ENCODE data around the gene MRM3.

Gene MRM3

DNA sequence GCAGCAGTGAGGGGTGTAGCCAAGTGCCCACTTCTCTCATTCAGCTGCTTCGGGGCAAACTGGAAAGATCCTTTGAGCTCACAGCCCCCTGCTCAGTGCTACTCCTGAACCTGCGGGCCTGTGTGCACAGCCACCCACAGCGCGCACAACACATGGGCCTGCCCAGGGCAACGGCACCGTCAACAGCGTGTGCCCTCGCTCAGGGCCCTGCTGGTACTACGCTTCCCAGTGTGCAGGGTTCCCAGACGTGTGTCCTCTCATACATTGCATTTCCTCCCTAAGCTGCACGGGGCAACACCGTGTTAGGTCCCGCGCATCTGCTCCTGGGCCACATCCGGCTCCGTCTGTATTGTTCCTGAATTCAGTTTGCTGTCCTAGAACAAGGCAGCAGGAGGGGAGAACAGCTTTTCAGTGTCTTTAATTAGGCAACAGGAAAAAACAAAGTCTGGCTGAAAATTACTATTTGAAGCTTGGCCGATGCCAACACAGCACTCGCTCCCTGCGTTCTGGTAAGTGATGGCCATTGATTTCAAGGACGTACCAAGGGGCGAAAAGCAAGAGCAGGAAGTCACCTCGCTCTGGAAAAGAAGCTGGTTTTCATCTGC, 15.2 kb downstream of the MRM3 start:
- H3K27me3 ChIP-seq (ENCODE audit: insufficient read depth, poor library complexity, severe bottlenecking) = no peaks in the 10 kb centered on the region
- TF ChIP-seq SPI1 (IDR thresholded peaks at IDR 0.05; ENCODE audit: borderline replicate concordance, low read depth) (no peak), POLR2AphosphoS5 (IDR thresholded peaks at IDR 0.05; ENCODE audit: low read depth) (no peak), GABPA (IDR thresholded peaks at IDR 0.05; ENCODE audit: low read depth) (no peak)
- TF ChIP-seq, protein P1, sequence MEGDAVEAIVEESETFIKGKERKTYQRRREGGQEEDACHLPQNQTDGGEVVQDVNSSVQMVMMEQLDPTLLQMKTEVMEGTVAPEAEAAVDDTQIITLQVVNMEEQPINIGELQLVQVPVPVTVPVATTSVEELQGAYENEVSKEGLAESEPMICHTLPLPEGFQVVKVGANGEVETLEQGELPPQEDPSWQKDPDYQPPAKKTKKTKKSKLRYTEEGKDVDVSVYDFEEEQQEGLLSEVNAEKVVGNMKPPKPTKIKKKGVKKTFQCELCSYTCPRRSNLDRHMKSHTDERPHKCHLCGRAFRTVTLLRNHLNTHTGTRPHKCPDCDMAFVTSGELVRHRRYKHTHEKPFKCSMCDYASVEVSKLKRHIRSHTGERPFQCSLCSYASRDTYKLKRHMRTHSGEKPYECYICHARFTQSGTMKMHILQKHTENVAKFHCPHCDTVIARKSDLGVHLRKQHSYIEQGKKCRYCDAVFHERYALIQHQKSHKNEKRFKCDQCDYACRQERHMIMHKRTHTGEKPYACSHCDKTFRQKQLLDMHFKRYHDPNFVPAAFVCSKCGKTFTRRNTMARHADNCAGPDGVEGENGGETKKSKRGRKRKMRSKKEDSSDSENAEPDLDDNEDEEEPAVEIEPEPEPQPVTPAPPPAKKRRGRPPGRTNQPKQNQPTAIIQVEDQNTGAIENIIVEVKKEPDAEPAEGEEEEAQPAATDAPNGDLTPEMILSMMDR (IDR thresholded peaks at IDR 0.05; ENCODE audit: insufficient read depth, low read length) = no peak
- TF ChIP-seq, protein P2, sequence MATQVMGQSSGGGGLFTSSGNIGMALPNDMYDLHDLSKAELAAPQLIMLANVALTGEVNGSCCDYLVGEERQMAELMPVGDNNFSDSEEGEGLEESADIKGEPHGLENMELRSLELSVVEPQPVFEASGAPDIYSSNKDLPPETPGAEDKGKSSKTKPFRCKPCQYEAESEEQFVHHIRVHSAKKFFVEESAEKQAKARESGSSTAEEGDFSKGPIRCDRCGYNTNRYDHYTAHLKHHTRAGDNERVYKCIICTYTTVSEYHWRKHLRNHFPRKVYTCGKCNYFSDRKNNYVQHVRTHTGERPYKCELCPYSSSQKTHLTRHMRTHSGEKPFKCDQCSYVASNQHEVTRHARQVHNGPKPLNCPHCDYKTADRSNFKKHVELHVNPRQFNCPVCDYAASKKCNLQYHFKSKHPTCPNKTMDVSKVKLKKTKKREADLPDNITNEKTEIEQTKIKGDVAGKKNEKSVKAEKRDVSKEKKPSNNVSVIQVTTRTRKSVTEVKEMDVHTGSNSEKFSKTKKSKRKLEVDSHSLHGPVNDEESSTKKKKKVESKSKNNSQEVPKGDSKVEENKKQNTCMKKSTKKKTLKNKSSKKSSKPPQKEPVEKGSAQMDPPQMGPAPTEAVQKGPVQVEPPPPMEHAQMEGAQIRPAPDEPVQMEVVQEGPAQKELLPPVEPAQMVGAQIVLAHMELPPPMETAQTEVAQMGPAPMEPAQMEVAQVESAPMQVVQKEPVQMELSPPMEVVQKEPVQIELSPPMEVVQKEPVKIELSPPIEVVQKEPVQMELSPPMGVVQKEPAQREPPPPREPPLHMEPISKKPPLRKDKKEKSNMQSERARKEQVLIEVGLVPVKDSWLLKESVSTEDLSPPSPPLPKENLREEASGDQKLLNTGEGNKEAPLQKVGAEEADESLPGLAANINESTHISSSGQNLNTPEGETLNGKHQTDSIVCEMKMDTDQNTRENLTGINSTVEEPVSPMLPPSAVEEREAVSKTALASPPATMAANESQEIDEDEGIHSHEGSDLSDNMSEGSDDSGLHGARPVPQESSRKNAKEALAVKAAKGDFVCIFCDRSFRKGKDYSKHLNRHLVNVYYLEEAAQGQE (IDR thresholded peaks at IDR 0.05; ENCODE audit: insufficient replicate concordance, low read depth) = no peak
- H3K4me3 ChIP-seq (replicated peaks; ENCODE audit: insufficient read depth, low read length) = no peak overlapping the region
- no peak overlapping the region for H3K27ac ChIP-seq (replicated peaks)
- DNase-seq (ENCODE audit: low read depth in 1 of 2, low spot score in 1 of 2) = no peak

DNA sequence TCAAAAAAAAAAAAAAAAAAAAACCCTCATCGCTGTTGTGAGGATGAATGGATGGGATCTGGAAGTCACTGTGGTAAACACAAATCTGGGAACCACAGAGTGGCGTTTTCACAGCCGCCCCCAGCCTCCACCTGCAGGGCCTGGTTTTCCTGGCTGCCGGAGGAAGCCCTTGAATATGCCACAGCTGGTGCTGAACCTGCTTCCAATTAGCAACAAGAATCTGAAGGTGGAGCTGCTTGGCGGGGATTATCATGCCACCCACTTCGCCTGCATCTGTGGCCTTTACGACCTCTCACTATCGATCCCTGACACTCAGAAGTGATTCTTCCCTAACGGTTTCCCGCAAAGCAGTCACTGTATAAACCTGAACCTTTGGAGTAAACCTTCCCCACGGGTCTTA, 16.1 kb downstream of the MRM3 start:
- Histone ChIP-seq H3K27me3 (ENCODE audit: insufficient read depth, poor library complexity, severe bottlenecking) (no peaks in the 10 kb centered on the region), H3K4me3 (replicated peaks; ENCODE audit: insufficient read depth, low read length) (no peak overlapping the region), H3K27ac (replicated peaks) (no peak overlapping the region)
- TF ChIP-seq POLR2AphosphoS5 (IDR thresholded peaks at IDR 0.05; ENCODE audit: low read depth) (no peak), SPI1 (IDR thresholded peaks at IDR 0.05; ENCODE audit: borderline replicate concordance, low read depth) (no peak), GABPA (IDR thresholded peaks at IDR 0.05; ENCODE audit: low read depth) (no peak)
- TF ChIP-seq, protein P2 (IDR thresholded peaks at IDR 0.05; ENCODE audit: insufficient replicate concordance, low read depth) = no peak
- TF ChIP-seq, protein P1 (IDR thresholded peaks at IDR 0.05; ENCODE audit: insufficient read depth, low read length) = no peak
- DNase-seq (ENCODE audit: low read depth in 1 of 2, low spot score in 1 of 2) = no peak

DNA sequence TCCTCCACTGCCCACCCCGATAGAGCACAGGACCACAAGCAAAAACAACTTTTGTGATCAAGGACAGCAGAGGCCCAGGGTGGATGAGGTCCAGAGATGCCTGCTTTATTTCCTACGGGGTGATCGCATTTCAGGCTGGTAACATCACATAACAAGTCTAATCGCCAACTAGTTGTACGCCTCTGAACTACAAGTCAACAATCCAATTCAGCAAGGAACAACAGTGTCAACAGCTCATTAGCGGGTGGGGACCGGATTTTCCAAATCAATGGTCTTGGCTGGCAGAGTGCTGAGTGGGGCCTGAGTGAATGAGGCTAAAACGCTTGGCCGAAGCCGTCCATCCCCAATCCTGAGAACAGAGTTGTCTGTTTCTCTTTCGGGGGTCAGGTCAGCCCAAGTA, 17.1 kb downstream of the MRM3 start:
- Histone ChIP-seq H3K27me3 (ENCODE audit: insufficient read depth, poor library complexity, severe bottlenecking) (no peaks in the 10 kb centered on the region), H3K27ac (replicated peaks) (no peak overlapping the region), H3K4me3 (replicated peaks; ENCODE audit: insufficient read depth, low read length) (no peak overlapping the region)
- DNase-seq (ENCODE audit: low read depth in 1 of 2, low spot score in 1 of 2) = no peak
- no peak for TF ChIP-seq SPI1 (IDR thresholded peaks at IDR 0.05; ENCODE audit: borderline replicate concordance, low read depth)
- TF ChIP-seq POLR2AphosphoS5 (IDR thresholded peaks at IDR 0.05; ENCODE audit: low read depth) = no peak
- TF ChIP-seq, protein P1 (IDR thresholded peaks at IDR 0.05; ENCODE audit: insufficient read depth, low read length) = no peak
- TF ChIP-seq GABPA (IDR thresholded peaks at IDR 0.05; ENCODE audit: low read depth) = no peak
- TF ChIP-seq, protein P2 (IDR thresholded peaks at IDR 0.05; ENCODE audit: insufficient replicate concordance, low read depth) = no peak
